SU-DHL-6 (cell line): ENCODE measurements around the gene KHDC4.

ENCODE experiments used
- H2AFZ ChIP-seq: fragments of 200-600 bp; sonication (generic); 2 replicates; pipeline ENCODE4 v1.6.1; 2014; ENCODE audit warnings: low read depth, mild to moderate bottlenecking, moderate library complexity, mixed read lengths, antibody characterized with exemption, low read length; ENCODE audit not compliant: severe bottlenecking
- H3F3A ChIP-seq: fragments of 200-600 bp; shearing (Covaris generic); 2 replicates; pipeline ENCODE4 v1.6.0; 2016; ENCODE audit warnings: antibody characterized with exemption, mild to moderate bottlenecking; ENCODE audit not compliant: insufficient read depth
- H3K27ac ChIP-seq: fragments of 200-600 bp; sonication (generic); 2 replicates; pipeline ENCODE4 v1.5.1; 2016; ENCODE audit warnings: low read depth, mild to moderate bottlenecking, low read length, moderate library complexity, mixed read lengths
- H3K27me3 ChIP-seq: fragments of 200-600 bp; sonication (generic), shearing (Covaris generic); 2 replicates; pipeline ENCODE4 v1.6.0; 2014; ENCODE audit warnings: mild to moderate bottlenecking, low read length
- H3K36me3 ChIP-seq: fragments of 200-600 bp; sonication (generic); 2 replicates; pipeline ENCODE4 v1.6.1; 2014; ENCODE audit warnings: mild to moderate bottlenecking, low read length, mixed read lengths
- H3K4me2 ChIP-seq: fragments of 300-600, 200-600 bp; shearing (Covaris generic), sonication (generic); 2 replicates; pipeline ENCODE4 v1.6.0; 2014; ENCODE audit warnings: low read length, low read depth, mild to moderate bottlenecking; ENCODE audit not compliant: poor library complexity, severe bottlenecking
- H3K4me3 ChIP-seq: fragments of 200-600 bp; sonication (generic); 2 replicates; pipeline ENCODE4 v1.5.1; 2014; ENCODE audit warnings: antibody characterized with exemption, low read length, mild to moderate bottlenecking, mixed read lengths; ENCODE audit not compliant: insufficient read depth, poor library complexity, severe bottlenecking
- H3K79me2 ChIP-seq: fragments of 200-600 bp; sonication (generic); 2 replicates; pipeline ENCODE4 v1.6.1; 2014; ENCODE audit warnings: mild to moderate bottlenecking, low read length, moderate library complexity; ENCODE audit not compliant: insufficient read depth
- H3K9ac ChIP-seq: fragments of 200-600 bp; sonication (generic); 2 replicates; pipeline ENCODE4 v1.7.0; 2014; ENCODE audit warnings: mild to moderate bottlenecking, low read length
- H3K9me2 ChIP-seq: fragments of 200-600 bp; sonication (generic); replicated peaks from 2 replicates; pipeline ENCODE4 v1.6.1; 2014; ENCODE audit warnings: low read length; ENCODE audit not compliant: insufficient read depth
- H3K9me3 ChIP-seq: fragments of 200-600 bp; sonication (generic); 2 replicates; pipeline ENCODE4 v1.6.1; 2014; ENCODE audit warnings: low read length, mixed read lengths; ENCODE audit not compliant: insufficient read depth
- H4K20me1 ChIP-seq: fragments of 200-600 bp; sonication (generic); 2 replicates; pipeline ENCODE4 v1.6.1; 2014; ENCODE audit warnings: low read depth, mild to moderate bottlenecking, antibody characterized with exemption, low read length, moderate library complexity, mixed read lengths
- EZH2phosphoT487 ChIP-seq: fragments of 200-600 bp; sonication (generic), shearing (Covaris generic); conservative IDR thresholded peaks from 2 replicates; pipeline ENCODE4 v1.6.1; 2018; ENCODE audit warnings: mild to moderate bottlenecking, antibody characterized with exemption, low read length, moderate library complexity, mixed read lengths
- TF ChIP-seq, protein P1 (sequence below): fragments of 200-600 bp; sonication (generic); IDR thresholded peaks from one replicate; pipeline ENCODE4 v1.5.1; 2017; ENCODE audit warnings: antibody characterized with exemption, mild to moderate bottlenecking, low read length, moderate library complexity; ENCODE audit not compliant: insufficient read depth, poor library complexity, severe bottlenecking

Gene KHDC4

DNA sequence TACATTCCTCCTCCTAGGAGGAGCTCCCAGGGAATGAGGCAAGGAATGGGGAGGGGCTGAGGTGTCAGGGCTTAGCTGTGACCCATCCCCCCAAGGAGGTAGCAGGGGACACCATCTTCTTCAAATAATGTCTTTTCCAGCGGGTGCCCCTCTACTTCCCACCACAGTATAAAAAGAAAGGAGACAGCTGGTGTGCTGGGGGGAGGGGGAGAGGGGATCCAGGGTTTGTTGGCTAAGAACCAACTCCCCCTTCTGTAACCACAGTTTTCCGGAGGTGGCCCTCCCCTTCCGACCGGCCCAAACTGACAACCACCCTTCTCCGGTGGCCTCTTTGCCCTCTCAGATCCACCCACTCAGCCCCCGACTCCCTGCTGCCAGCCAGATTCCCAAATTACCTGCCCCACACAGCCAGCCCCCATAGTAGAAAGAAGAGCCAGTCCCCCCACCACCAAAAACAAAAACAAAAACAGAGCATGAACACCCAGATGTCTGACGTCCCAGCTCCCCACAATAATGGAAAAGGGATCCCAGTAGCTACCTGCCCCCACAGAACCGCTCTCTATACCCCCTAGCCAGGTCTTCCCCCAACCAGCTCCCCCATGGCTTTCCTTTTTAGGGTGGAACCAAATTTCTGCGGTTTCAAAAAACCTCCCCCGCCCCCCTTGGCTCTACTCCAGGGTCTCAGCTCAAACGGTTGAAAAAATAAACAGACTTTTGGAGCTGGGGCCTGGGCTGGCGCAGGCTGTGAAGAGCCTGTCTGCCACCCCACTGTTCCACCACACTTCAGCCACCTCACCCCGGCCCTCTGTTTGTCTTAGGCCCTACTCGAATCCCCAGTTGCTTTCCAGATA lies 42.1 kb upstream of the KHDC4 start:
- Histone ChIP-seq H3K9me2 (no peaks in the 10 kb centered on the region), H3K4me2 (peak overlapping the region; percentile 95), H3K9ac (peak overlapping the region; percentile 90), H3K27ac (peak overlapping the region; percentile 97), H3K27me3 (no peaks in the 10 kb centered on the region), H4K20me1 (no peaks in the 10 kb centered on the region; the same call in 1 of the 2 replicates), H3K4me3 (peak overlapping the region; percentile 94), H2AFZ (no peak overlapping the region), H3K36me3 (no peaks in the 10 kb centered on the region), H3K79me2 (peaks cover 78% of the 10 kb centered on the region), H3K9me3 (no peaks in the 10 kb centered on the region), H3F3A (peaks cover 30% of the 10 kb centered on the region)
- TF ChIP-seq, protein P1, sequence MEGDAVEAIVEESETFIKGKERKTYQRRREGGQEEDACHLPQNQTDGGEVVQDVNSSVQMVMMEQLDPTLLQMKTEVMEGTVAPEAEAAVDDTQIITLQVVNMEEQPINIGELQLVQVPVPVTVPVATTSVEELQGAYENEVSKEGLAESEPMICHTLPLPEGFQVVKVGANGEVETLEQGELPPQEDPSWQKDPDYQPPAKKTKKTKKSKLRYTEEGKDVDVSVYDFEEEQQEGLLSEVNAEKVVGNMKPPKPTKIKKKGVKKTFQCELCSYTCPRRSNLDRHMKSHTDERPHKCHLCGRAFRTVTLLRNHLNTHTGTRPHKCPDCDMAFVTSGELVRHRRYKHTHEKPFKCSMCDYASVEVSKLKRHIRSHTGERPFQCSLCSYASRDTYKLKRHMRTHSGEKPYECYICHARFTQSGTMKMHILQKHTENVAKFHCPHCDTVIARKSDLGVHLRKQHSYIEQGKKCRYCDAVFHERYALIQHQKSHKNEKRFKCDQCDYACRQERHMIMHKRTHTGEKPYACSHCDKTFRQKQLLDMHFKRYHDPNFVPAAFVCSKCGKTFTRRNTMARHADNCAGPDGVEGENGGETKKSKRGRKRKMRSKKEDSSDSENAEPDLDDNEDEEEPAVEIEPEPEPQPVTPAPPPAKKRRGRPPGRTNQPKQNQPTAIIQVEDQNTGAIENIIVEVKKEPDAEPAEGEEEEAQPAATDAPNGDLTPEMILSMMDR = no peak
- TF ChIP-seq EZH2phosphoT487 = no peak

DNA sequence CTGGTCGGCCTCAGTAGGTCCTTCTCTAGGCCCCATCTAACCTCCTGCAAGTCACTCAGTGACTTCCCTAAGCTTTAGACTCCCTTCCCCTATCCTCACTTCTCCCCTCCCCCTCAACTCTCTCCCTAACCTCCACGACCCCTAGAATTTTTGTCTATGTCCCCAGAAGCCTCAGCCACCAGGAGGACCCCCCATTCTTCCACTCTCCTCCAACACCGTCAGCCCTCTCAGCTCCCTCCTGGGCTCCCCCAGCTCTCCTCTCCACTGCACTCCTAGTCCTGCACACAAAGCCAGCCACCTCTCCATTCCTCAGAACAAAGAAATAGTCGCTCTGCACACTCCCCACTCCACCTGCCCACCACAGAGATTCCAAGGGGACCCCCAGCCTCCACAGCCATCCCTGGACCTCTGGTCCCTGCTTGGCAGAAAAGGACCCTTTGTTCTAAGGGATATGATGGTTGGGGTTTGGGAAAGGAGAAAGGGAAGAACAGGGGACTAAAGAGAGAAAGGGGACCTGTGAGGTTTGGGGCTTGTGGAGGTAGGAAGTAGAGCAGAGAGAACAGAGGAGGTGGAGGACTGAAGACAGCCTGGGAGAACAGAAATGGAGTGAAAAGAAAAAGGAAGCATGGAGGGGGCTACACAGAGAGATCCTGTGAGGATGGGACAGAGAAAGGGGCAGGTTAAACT lies 41.3 kb upstream of the KHDC4 start:
- TF ChIP-seq, protein P1 = no peak
- no peak for TF ChIP-seq EZH2phosphoT487

DNA sequence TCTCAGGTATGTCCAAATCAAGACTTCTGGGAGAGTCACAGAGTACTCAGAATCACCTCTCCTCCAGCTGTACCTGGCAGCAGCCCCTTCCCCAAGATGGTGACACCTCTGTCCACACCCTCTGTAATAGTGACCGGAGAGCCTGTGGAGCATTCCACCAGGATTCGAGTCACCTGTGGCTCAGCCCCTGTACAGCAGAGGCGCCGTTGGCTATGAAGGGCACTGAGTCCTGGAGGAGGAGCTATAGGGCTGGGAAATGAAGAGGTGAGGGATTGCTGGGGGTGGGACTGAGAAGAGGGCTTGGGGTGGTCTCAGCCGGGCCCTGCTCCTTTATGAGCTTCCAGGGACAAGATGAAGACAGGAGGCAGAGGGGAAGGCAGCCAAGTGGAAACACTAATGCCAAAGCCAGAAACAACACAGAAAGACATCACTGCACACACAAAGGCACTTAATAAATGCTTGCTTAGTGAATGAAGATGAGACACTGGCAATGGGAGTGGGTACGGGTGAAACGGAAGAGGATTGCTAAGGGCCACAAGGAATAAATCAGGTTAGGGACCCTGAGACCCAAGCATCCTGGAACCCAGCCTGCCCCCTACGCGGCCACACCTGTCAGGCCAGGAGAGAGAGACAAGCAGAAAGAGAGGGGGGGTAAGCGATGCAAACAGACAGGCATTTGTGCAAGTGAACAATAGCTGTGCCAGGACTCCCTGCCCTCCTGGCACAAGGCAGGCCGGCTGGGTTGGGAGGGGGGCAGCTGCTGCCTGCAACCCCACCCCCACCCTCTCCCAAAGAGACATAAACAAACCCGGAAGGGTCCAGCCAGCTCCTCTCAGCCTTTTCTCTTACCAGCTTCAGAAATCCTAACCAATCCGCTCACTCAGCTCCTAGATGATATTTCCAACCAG lies 40.2 kb upstream of the KHDC4 start:
- H3K4me2 ChIP-seq = peak overlapping the region; percentile 95
- H2AFZ ChIP-seq = no peak overlapping the region
- peak overlapping the region; percentile 90 for H3K9ac ChIP-seq
- peaks cover 15% of the 10 kb centered on the region for H3F3A ChIP-seq
- H3K27me3 ChIP-seq = no peaks in the 10 kb centered on the region
- H3K36me3 ChIP-seq = no peaks in the 10 kb centered on the region
- no peaks in the 10 kb centered on the region for H3K9me2 ChIP-seq
- peak overlapping the region; percentile 97 for H3K27ac ChIP-seq
- no peaks in the 10 kb centered on the region; the same call in 1 of the 2 replicates for H4K20me1 ChIP-seq
- no peaks in the 10 kb centered on the region for H3K9me3 ChIP-seq
- TF ChIP-seq, protein P1 = no peak
- TF ChIP-seq EZH2phosphoT487 = no peak
- no peak overlapping the region for H3K4me3 ChIP-seq
- H3K79me2 ChIP-seq = peaks cover 96% of the 10 kb centered on the region

More for the DNA sequence above, 41.3 kb upstream of the KHDC4 start:
- no peaks in the 10 kb centered on the region; the same call in 1 of the 2 replicates for H4K20me1 ChIP-seq
- peak overlapping the region; percentile 90 for H3K9ac ChIP-seq
- peak overlapping the region; percentile 95 for H3K4me2 ChIP-seq
- peak overlapping the region; percentile 94 for H3K4me3 ChIP-seq
- H3K9me3 ChIP-seq = no peaks in the 10 kb centered on the region
- no peaks in the 10 kb centered on the region for H3K9me2 ChIP-seq
- no peaks in the 10 kb centered on the region for H3K27me3 ChIP-seq
- peaks cover 23% of the 10 kb centered on the region for H3F3A ChIP-seq
- H3K79me2 ChIP-seq = peaks cover 86% of the 10 kb centered on the region
- H3K27ac ChIP-seq = peak overlapping the region; percentile 97
- H2AFZ ChIP-seq = no peak overlapping the region
- H3K36me3 ChIP-seq = no peaks in the 10 kb centered on the region
